HG03469 (cell line): ENCODE measurements around the gene GPR17.

Experiments used
- ATAC-seq: cut with Tn5 transposase; IDR thresholded peaks from one replicate; pipeline ENCODE4 v1.9.1; 2021; ENCODE audit warnings: mild to moderate bottlenecking, moderate library complexity, moderate number of reproducible peaks; ENCODE audit not compliant: unreplicated experiment

Gene GPR17

GRCh38 chr2:127652786-127653357 is 6.9 kb downstream of the GPR17 start:
- ATAC-seq: no peak

- no peak for ATAC-seq
Measured at GRCh38 chr2:127653421-127654083, 7.6 kb downstream of the GPR17 start.

GRCh38 chr2:127654084-127654837 is 8.3 kb downstream of the GPR17 start:
- no peak for ATAC-seq

GRCh38 chr2:127654838-127655175 is 8.9 kb downstream of the GPR17 start:
- no peak for ATAC-seq

- ATAC-seq: no peak
Measured at GRCh38 chr2:127655209-127656073, 9.5 kb downstream of the GPR17 start.

GRCh38 chr2:127656569-127657231 is 10.7 kb downstream of the GPR17 start:
- ATAC-seq: no peak

- no peak for ATAC-seq
Measured at GRCh38 chr2:127657232-127657595, 11.3 kb downstream of the GPR17 start.

- no peak for ATAC-seq
Measured at GRCh38 chr2:127658146-127658545, 12.2 kb downstream of the GPR17 start.

GRCh38 chr2:127658641-127659407 is 12.9 kb downstream of the GPR17 start:
- no peak for ATAC-seq

GRCh38 chr2:127659408-127660290 is 13.7 kb downstream of the GPR17 start:
- no peak for ATAC-seq

- no peak for ATAC-seq
Measured at GRCh38 chr2:127660291-127660578, 14.3 kb downstream of the GPR17 start.

GRCh38 chr2:127661072-127661649 is 15.2 kb downstream of the GPR17 start:
- no peak for ATAC-seq

- no peak for ATAC-seq
Measured at GRCh38 chr2:127661949-127662510, 16.1 kb downstream of the GPR17 start.

- no peak for ATAC-seq
Measured at GRCh38 chr2:127662937-127663565, 17.1 kb downstream of the GPR17 start.

GRCh38 chr2:127663566-127664064 is 17.7 kb downstream of the GPR17 start:
- no peak for ATAC-seq

- ATAC-seq: no peak
Measured at GRCh38 chr2:127664065-127664894, 18.3 kb downstream of the GPR17 start.

- ATAC-seq: no peak
Measured at GRCh38 chr2:127664895-127665225, 18.9 kb downstream of the GPR17 start.
